ENCODE results near the gene PLEKHM2. TPM values are rescaled to one million over a fixed set of nuclear protein-coding genes. Genes with fewer than 3 reads are reported as not detected.

The PLEKHM2 gene
- total and polyA plus RNA-seq, 2 of the 4 experiments (the other 2 are of a cell fraction) = 24.7 to 48.0 TPM

DNA sequence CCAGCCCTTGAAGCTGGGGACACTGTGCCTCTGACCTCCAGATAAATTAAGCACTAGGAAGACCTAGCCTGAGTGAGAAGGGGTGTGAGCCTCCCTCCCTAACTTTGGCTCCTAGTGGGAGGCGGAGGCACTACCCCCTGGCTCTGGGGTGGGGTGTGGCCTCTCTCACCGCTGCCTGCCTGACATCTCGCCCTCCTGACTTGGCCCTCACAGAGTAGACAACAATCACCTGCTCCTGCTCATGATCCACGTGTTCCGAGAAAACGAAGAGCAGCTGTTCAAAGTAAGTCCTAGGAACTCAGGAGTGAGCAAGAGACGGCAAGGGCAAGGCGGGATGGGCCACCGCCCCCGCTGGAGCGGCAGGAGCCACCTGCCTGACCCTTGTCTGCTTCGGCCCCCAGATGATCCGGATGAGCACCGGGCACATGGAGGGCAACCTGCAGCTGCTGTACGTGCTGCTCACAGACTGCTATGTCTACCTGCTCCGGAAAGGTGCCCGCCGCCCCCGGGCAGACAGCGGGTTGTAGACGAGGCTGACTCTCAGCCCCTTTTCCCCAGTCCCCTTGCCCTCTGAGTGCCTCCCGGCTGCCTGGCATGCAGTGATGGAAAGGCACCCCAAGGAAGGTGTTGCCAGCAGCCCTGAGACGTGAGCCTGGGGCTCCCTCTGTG, 43.9 kb downstream of the PLEKHM2 start:
- ChIA-PET CTCF (no interaction called here), POLR2A (ENCODE audit: unreplicated experiment) (no interaction called here)
- no peaks in the 10 kb centered on the region for H3K9me3 ChIP-seq (ENCODE audit: control insufficient read depth, insufficient read depth, low read length)
- intact Hi-C loops (cut with micrococcal nuclease) = no loop called here
- H4K8ac ChIP-seq (ENCODE audit: low read depth in 2 of 2, low read length in 2 of 2) = no peak overlapping the region
- H3K4me2 ChIP-seq (ENCODE audit: low read depth, low read length) = no peak overlapping the region
- H4K5ac ChIP-seq (ENCODE audit: low read depth, low read length) = no peak overlapping the region
- no peak overlapping the region for H2AFZ ChIP-seq (replicated peaks; ENCODE audit: low read length, poor library complexity)
- no peak overlapping the region for H2AK5ac ChIP-seq (ENCODE audit: low read depth, low read length)
- no peak overlapping the region for H3K56ac ChIP-seq (ENCODE audit: extremely low read depth, insufficient read depth, low read length)
- no peak overlapping the region for H3K4me3 ChIP-seq (ENCODE audit: insufficient read depth, low read depth, low read length)
- H3K27ac ChIP-seq (ENCODE audit: insufficient read depth, low read length) = no peak overlapping the region
- no peak overlapping the region for H3K23ac ChIP-seq (ENCODE audit: low read depth, low read length)
- no TSS peak for BruUV-seq (replicated peaks)
- no peaks in the 10 kb centered on the region for H3K9me1 ChIP-seq (ENCODE audit: insufficient read depth, low read length)
- H3K27me3 ChIP-seq (ENCODE audit: control insufficient read depth, insufficient read depth, low read length) = no peaks in the 10 kb centered on the region
- no peak overlapping the region for H2BK5ac ChIP-seq (ENCODE audit: low read depth, low read length, poor library complexity, severe bottlenecking)
- DNase-seq = no peak
- TF ChIP-seq, protein P1, sequence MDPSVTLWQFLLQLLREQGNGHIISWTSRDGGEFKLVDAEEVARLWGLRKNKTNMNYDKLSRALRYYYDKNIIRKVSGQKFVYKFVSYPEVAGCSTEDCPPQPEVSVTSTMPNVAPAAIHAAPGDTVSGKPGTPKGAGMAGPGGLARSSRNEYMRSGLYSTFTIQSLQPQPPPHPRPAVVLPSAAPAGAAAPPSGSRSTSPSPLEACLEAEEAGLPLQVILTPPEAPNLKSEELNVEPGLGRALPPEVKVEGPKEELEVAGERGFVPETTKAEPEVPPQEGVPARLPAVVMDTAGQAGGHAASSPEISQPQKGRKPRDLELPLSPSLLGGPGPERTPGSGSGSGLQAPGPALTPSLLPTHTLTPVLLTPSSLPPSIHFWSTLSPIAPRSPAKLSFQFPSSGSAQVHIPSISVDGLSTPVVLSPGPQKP (IDR thresholded peaks at IDR 0.05; ENCODE audit: borderline replicate concordance, low read depth, low read length) = no peak
- TF ChIP-seq CEBPB (IDR thresholded peaks at IDR 0.05; ENCODE audit: low read depth, low read length) (no peak), NFE2L2 (IDR thresholded peaks at IDR 0.05; ENCODE audit: low read depth, low read length) (no peak), SMC3 (IDR thresholded peaks at IDR 0.05; ENCODE audit: low read depth, low read length) (no peak), RCOR1 (IDR thresholded peaks at IDR 0.05; ENCODE audit: insufficient replicate concordance, low read length) (no peak), BHLHE40 (IDR thresholded peaks at IDR 0.05; ENCODE audit: low read depth, low read length) (no peak), POLR2A (IDR thresholded peaks at IDR 0.05; ENCODE audit: low read depth, low read length) (no peak), FOS (IDR thresholded peaks at IDR 0.05; ENCODE audit: low read depth, low read length) (no peak), MAZ (IDR thresholded peaks at IDR 0.05; ENCODE audit: borderline replicate concordance, low read depth, low read length) (no peak), MXI1 (IDR thresholded peaks at IDR 0.05; ENCODE audit: borderline replicate concordance, low read depth, low read length) (no peak), CHD1 (IDR thresholded peaks at IDR 0.05; ENCODE audit: low read depth, low read length) (no peak), RAD21 (IDR thresholded peaks at IDR 0.05; ENCODE audit: low read length) (no peak), RFX5 (IDR thresholded peaks at IDR 0.05; ENCODE audit: low read depth, low read length) (no peak), MAFK (IDR thresholded peaks at IDR 0.05; ENCODE audit: low read depth, low read length) (no peak)
- TF ChIP-seq, protein P2, sequence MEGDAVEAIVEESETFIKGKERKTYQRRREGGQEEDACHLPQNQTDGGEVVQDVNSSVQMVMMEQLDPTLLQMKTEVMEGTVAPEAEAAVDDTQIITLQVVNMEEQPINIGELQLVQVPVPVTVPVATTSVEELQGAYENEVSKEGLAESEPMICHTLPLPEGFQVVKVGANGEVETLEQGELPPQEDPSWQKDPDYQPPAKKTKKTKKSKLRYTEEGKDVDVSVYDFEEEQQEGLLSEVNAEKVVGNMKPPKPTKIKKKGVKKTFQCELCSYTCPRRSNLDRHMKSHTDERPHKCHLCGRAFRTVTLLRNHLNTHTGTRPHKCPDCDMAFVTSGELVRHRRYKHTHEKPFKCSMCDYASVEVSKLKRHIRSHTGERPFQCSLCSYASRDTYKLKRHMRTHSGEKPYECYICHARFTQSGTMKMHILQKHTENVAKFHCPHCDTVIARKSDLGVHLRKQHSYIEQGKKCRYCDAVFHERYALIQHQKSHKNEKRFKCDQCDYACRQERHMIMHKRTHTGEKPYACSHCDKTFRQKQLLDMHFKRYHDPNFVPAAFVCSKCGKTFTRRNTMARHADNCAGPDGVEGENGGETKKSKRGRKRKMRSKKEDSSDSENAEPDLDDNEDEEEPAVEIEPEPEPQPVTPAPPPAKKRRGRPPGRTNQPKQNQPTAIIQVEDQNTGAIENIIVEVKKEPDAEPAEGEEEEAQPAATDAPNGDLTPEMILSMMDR (conservative IDR thresholded peaks at IDR 0.05; ENCODE audit: low read depth, low read length) = no peak
- TF ChIP-seq, protein P3, sequence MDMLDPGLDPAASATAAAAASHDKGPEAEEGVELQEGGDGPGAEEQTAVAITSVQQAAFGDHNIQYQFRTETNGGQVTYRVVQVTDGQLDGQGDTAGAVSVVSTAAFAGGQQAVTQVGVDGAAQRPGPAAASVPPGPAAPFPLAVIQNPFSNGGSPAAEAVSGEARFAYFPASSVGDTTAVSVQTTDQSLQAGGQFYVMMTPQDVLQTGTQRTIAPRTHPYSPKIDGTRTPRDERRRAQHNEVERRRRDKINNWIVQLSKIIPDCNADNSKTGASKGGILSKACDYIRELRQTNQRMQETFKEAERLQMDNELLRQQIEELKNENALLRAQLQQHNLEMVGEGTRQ (IDR thresholded peaks at IDR 0.05; ENCODE audit: low read depth, low read length) = no peak
- H3K79me1 ChIP-seq (ENCODE audit: low read depth in 1 of 2, low read length in 2 of 2) = peaks cover 3% of the 10 kb centered on the region in 2 experiments; a peak in 2 of 4 replicates
- no peak overlapping the region for H2BK20ac ChIP-seq (ENCODE audit: low read depth, low read length)
- H3K36me3 ChIP-seq (ENCODE audit: control insufficient read depth, insufficient read depth, low read length) = peaks cover 80% of the 10 kb centered on the region
- H3K4ac ChIP-seq (ENCODE audit: low read depth, low read length) = no peak overlapping the region
- H4K91ac ChIP-seq (ENCODE audit: insufficient read depth, low read depth, low read length) = no peak overlapping the region
- H3K4me1 ChIP-seq (ENCODE audit: control insufficient read depth, insufficient read depth, low read length) = no peaks in the 10 kb centered on the region
- no peak overlapping the region for H2BK15ac ChIP-seq (ENCODE audit: low read depth, low read length)
- ATAC-seq (ENCODE audit: low read depth) = no peak
- H2AK9ac ChIP-seq (replicated peaks; ENCODE audit: low read depth, low read length, poor library complexity) = no peak overlapping the region
- WGBS, 2 experiments (ENCODE audit: extremely low coverage in 2 of 2, insufficient read length in 1 of 2) = 89% methylated on average over 13 of the region's 23 CpGs; no CpG with 5 or more reads in 1 of the 2 experiments
- in situ Hi-C loops (cut with MboI; ENCODE audit: low sequenced_read_pairs) = no loop called here
- no peak overlapping the region for H3K9ac ChIP-seq (ENCODE audit: low read depth, low read length)
- H3K18ac ChIP-seq (ENCODE audit: low read depth, low read length) = no peak overlapping the region
- no peaks in the 10 kb centered on the region for H4K20me1 ChIP-seq (ENCODE audit: insufficient read depth, low read length)
- H3K14ac ChIP-seq (replicated peaks; ENCODE audit: low read depth, low read length) = no peak overlapping the region
- dilution Hi-C loops (cut with HindIII; ENCODE audit: low sequenced_read_pairs, unreplicated experiment) = no loop called here
- H2BK120ac ChIP-seq (ENCODE audit: low read depth, low read length) = no peak overlapping the region

Data from IMR-90 (cell line).